MM.1S (cell line): ENCODE measurements around the gene COBL.

Experiments
- DNase-seq: peaks from one replicate; pipeline ENCODE4 v3.0.0-alpha.2; 2015
- H2AFZ ChIP-seq: fragments of 300-600 bp; sonication (generic); 2 replicates; pipeline ENCODE4 v1.6.0; 2016; ENCODE audit warnings: antibody characterized with exemption, low read length
- H3F3A ChIP-seq: fragments of 300-600 bp; sonication (generic); 2 replicates; pipeline ENCODE4 v1.6.1; 2016; ENCODE audit warnings: mild to moderate bottlenecking, antibody characterized with exemption, low read length, moderate library complexity, mixed read lengths; ENCODE audit not compliant: insufficient read depth
- H3K27ac ChIP-seq: fragments of 300-600 bp; sonication (generic); 2 replicates; pipeline ENCODE4 v1.5.1; 2016; ENCODE audit warnings: mild to moderate bottlenecking, low read length
- H3K27me3 ChIP-seq: fragments of 300-600 bp; sonication (generic); replicated peaks from 2 replicates; pipeline ENCODE4 v1.6.0; 2016; ENCODE audit warnings: low read length; ENCODE audit not compliant: insufficient read depth
- H3K36me3 ChIP-seq: fragments of 300-600 bp; sonication (generic); replicated peaks from 2 replicates; pipeline ENCODE4 v1.6.1; 2016; ENCODE audit warnings: mild to moderate bottlenecking, low read length, mixed read lengths; ENCODE audit not compliant: insufficient read depth
- H3K4me1 ChIP-seq: fragments of 300-600 bp; sonication (generic); 2 replicates; pipeline ENCODE4 v1.6.1; 2016; ENCODE audit warnings: low read length, mixed read lengths
- H3K4me2 ChIP-seq: fragments of 300-600 bp; sonication (generic); 2 replicates; pipeline ENCODE4 v1.6.0; 2016; ENCODE audit warnings: low read depth, low read length
- H3K4me3 ChIP-seq: fragments of 300-600 bp; sonication (generic); 2 replicates; pipeline ENCODE4 v1.5.1; 2016; ENCODE audit warnings: low read length, mixed read lengths
- H3K79me2 ChIP-seq: fragments of 300-600 bp; sonication (generic); 2 replicates; pipeline ENCODE4 v1.6.1; 2016; ENCODE audit warnings: mixed run types, low read length, mixed read lengths
- H3K9ac ChIP-seq: fragments of 300-600 bp; sonication (generic); 2 replicates; pipeline ENCODE4 v1.6.1; 2016; ENCODE audit warnings: low read length, mixed read lengths
- H3K9me2 ChIP-seq: fragments of 300-600 bp; sonication (generic); replicated peaks from 2 replicates; pipeline ENCODE4 v1.6.1; 2016; ENCODE audit warnings: mild to moderate bottlenecking, low read length, mixed read lengths; ENCODE audit not compliant: insufficient read depth
- H3K9me3 ChIP-seq: fragments of 300-600 bp; sonication (generic); replicated peaks from 2 replicates; pipeline ENCODE4 v1.6.1; 2016; ENCODE audit warnings: mild to moderate bottlenecking, low read length, mixed read lengths; ENCODE audit not compliant: insufficient read depth
- H4K20me1 ChIP-seq: fragments of 300-600 bp; sonication (generic); 2 replicates; pipeline ENCODE4 v1.6.1; 2016; ENCODE audit warnings: mild to moderate bottlenecking, low read length, moderate library complexity, mixed read lengths; ENCODE audit not compliant: insufficient read depth
- EZH2 ChIP-seq: fragments of 300-600 bp; sonication (generic); optimal IDR thresholded peaks from 2 replicates; pipeline ENCODE3; 2017; ENCODE audit warnings: low read depth, mild to moderate bottlenecking, antibody characterized with exemption, low read length, mixed read lengths
- EZH2phosphoT487 ChIP-seq: fragments of 300-600 bp; sonication (generic); IDR thresholded peaks from 2 replicates; pipeline ENCODE4 v1.6.1; 2018; ENCODE audit warnings: antibody characterized with exemption, low read length
- TF ChIP-seq, protein P1 (sequence below): fragments of 300-600 bp; sonication (generic); IDR thresholded peaks from 2 replicates; pipeline ENCODE4 v1.5.1; 2016; ENCODE audit warnings: antibody characterized with exemption, low read length, mixed read lengths

COBL gene

DNA sequence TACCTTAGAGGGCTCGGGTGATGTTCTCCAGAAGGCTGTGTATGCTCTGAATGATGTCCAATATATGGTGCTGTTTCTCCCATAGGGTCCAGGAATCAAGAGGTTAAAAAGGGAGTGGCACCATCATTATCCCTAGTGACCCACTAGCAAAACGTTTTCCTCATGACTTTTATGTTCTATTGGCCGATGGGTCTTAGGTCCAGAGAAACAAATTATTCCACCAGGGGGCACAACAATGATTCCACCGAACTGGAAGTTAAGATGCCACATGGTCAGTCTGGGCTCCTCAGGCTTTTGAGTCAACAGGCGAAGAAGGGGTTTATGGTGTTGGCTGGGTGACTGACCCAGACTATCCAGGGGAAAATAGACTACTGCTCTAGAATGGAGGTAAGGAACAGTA is 256.1 kb downstream of the COBL start:
- no peaks in the 10 kb centered on the region for H3K4me1 ChIP-seq
- H4K20me1 ChIP-seq: no peaks in the 10 kb centered on the region
- no peaks in the 10 kb centered on the region for H3K79me2 ChIP-seq
- TF ChIP-seq EZH2 (no peak), EZH2phosphoT487 (no peak)
- no peaks in the 10 kb centered on the region for H3K27me3 ChIP-seq
- no peak overlapping the region for H3K4me2 ChIP-seq
- H3K27ac ChIP-seq: no peak overlapping the region
- H3K36me3 ChIP-seq: no peaks in the 10 kb centered on the region
- no peaks in the 10 kb centered on the region for H3K9me3 ChIP-seq
- H2AFZ ChIP-seq: no peak overlapping the region
- no peaks in the 10 kb centered on the region for H3F3A ChIP-seq
- H3K4me3 ChIP-seq: no peak overlapping the region
- no peak for DNase-seq
- H3K9ac ChIP-seq: no peak overlapping the region
- H3K9me2 ChIP-seq: no peaks in the 10 kb centered on the region

- no peaks in the 10 kb centered on the region for H3K4me1 ChIP-seq
- no peaks in the 10 kb centered on the region for H4K20me1 ChIP-seq
- H3K36me3 ChIP-seq: no peaks in the 10 kb centered on the region
- no peaks in the 10 kb centered on the region for H3K79me2 ChIP-seq
- H2AFZ ChIP-seq: no peak overlapping the region
- no peak for DNase-seq
- TF ChIP-seq EZH2phosphoT487 (no peak), EZH2 (no peak)
- TF ChIP-seq, protein P1, sequence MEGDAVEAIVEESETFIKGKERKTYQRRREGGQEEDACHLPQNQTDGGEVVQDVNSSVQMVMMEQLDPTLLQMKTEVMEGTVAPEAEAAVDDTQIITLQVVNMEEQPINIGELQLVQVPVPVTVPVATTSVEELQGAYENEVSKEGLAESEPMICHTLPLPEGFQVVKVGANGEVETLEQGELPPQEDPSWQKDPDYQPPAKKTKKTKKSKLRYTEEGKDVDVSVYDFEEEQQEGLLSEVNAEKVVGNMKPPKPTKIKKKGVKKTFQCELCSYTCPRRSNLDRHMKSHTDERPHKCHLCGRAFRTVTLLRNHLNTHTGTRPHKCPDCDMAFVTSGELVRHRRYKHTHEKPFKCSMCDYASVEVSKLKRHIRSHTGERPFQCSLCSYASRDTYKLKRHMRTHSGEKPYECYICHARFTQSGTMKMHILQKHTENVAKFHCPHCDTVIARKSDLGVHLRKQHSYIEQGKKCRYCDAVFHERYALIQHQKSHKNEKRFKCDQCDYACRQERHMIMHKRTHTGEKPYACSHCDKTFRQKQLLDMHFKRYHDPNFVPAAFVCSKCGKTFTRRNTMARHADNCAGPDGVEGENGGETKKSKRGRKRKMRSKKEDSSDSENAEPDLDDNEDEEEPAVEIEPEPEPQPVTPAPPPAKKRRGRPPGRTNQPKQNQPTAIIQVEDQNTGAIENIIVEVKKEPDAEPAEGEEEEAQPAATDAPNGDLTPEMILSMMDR: no peak
- no peak overlapping the region for H3K4me3 ChIP-seq
- no peaks in the 10 kb centered on the region for H3K9me2 ChIP-seq
- H3K27ac ChIP-seq: no peak overlapping the region
- no peaks in the 10 kb centered on the region for H3K9me3 ChIP-seq
- no peak overlapping the region for H3K9ac ChIP-seq
- no peaks in the 10 kb centered on the region for H3K27me3 ChIP-seq
- H3K4me2 ChIP-seq: no peak overlapping the region
- H3F3A ChIP-seq: no peaks in the 10 kb centered on the region
These were observed 257.0 kb downstream of the COBL start for GRCh38 chr7:51059504-51060142.

DNA sequence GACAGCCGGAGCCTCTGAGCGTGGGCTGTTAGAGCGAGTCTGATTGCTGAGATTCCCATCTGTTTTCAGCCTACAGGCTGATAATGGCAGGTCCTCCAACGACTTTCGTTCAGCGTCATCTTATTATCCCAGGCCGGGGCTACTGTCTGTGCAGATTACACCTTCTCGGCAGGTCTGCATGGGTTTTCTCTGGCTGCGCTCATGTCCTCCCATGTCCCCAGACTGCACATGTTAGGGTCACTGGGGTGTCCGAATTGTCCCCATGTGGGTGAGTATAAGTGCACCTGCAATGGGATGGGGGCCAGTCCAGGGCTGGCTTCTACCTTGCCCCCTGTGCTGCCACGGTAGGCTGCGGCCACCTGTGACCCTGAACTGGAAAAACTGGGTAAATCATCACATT is 257.8 kb downstream of the COBL start:
- no peaks in the 10 kb centered on the region for H4K20me1 ChIP-seq
- no peak overlapping the region for H3K4me3 ChIP-seq
- no peaks in the 10 kb centered on the region for H3F3A ChIP-seq
- H3K9me2 ChIP-seq: no peaks in the 10 kb centered on the region
- no peaks in the 10 kb centered on the region for H3K4me1 ChIP-seq
- TF ChIP-seq EZH2phosphoT487 (no peak), EZH2 (no peak)
- TF ChIP-seq, protein P1: no peak
- H3K4me2 ChIP-seq: no peak overlapping the region
- no peak overlapping the region for H3K9ac ChIP-seq
- no peaks in the 10 kb centered on the region for H3K36me3 ChIP-seq
- H2AFZ ChIP-seq: no peak overlapping the region
- H3K79me2 ChIP-seq: no peaks in the 10 kb centered on the region
- H3K27me3 ChIP-seq: no peaks in the 10 kb centered on the region
- no peak overlapping the region for H3K27ac ChIP-seq
- no peaks in the 10 kb centered on the region for H3K9me3 ChIP-seq
- DNase-seq: no peak

DNA sequence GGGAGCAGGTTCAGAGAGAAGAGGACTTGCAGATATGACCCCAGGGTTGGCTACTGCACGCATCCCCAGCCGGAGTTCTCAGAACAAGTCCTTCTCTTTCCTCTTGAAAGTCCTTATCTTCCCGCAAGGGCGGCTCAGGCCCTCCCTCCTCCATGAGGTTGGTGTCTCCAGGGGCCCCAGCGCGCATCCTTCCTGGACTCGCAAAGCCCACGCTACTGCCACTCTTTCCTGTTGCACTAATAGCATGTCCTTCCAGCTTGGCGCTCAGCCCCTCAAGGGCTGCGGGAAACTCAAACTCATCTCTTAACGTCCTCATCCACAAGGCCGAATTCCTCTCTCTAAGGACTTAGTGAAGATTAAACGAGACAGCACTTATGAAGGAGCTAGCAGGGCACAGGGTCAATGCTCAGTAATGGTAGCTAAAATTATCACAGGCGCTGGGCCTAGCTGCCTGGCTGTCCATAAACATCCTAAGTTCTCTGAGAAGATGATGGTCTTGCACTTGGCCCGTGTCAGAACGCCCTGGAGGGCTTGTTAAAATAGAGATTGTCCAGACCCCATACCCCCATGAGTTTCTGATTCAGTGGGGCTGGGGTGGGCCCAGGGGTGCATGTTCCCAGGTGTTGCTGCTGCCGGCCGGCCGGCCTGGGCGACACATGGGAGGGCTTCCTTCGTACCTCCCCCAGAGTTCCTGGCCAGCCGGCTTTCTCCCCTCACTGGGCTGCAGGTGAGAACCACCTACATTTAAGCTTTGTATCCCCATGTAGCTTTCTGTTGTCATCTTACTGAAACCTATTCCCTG is 261.4 kb downstream of the COBL start:
- no peak overlapping the region for H2AFZ ChIP-seq
- H3K9me2 ChIP-seq: no peaks in the 10 kb centered on the region
- no peak overlapping the region for H3K4me3 ChIP-seq
- H3K9ac ChIP-seq: no peak overlapping the region
- H3K4me1 ChIP-seq: no peaks in the 10 kb centered on the region
- no peak for TF ChIP-seq EZH2phosphoT487
- TF ChIP-seq EZH2: no peak
- TF ChIP-seq, protein P1: no peak
- no peak overlapping the region for H3K27ac ChIP-seq
- no peaks in the 10 kb centered on the region; the same call in 1 of the 2 replicates for H4K20me1 ChIP-seq
- H3K27me3 ChIP-seq: no peaks in the 10 kb centered on the region
- no peaks in the 10 kb centered on the region for H3K36me3 ChIP-seq
- no peaks in the 10 kb centered on the region for H3F3A ChIP-seq
- H3K9me3 ChIP-seq: no peaks in the 10 kb centered on the region
- no peak overlapping the region for H3K4me2 ChIP-seq
- DNase-seq: no peak
- H3K79me2 ChIP-seq: no peaks in the 10 kb centered on the region
